Measurements from ENCODE around the gene TACC2.

The TACC2 gene

DNA sequence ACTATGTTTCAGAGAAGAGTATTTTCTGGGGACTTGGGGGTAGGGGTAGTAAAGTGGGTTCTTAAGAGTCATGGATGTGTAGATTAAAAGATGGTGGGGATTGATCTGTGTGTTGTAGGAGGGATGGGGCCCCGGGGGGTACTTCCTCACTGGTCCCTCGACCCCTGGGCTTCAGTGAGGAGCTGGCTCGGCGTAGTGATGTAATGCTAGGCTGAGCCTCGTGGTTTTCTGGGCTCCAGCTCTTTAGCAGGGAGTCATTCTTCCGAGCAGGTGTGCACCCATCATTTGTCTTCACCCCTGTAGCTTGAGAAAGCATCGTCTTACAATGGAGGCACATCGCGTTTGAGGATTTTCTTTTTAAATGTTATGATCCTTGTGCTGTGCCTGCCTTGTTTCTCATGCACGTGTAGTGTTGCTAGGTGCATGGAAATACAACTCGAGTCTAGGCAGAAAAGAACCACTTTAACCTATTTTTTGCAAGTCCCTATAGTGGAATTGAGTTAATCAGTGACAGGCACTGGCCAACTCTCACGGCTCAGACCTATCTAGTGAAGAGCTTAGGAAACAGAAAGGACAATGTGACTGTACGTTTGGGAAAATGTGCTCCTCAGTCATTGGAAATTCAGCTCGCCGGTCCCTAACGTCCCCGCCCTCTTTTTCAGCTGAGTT is 176.0 kb downstream of the TACC2 start:
- no peak for DNase-seq (ENCODE audit: low read depth in 3 of 3, low spot score in 1 of 3)

- DNase-seq (ENCODE audit: low read depth in 3 of 3, low spot score in 1 of 3), result no peak
Measured at GRCh38 chr10:122165484-122166276, 176.7 kb downstream of the TACC2 start.

GRCh38 chr10:122168101-122168500 is 179.1 kb downstream of the TACC2 start:
- DNase-seq (ENCODE audit: low read depth in 3 of 3, low spot score in 1 of 3), result no peak

DNA sequence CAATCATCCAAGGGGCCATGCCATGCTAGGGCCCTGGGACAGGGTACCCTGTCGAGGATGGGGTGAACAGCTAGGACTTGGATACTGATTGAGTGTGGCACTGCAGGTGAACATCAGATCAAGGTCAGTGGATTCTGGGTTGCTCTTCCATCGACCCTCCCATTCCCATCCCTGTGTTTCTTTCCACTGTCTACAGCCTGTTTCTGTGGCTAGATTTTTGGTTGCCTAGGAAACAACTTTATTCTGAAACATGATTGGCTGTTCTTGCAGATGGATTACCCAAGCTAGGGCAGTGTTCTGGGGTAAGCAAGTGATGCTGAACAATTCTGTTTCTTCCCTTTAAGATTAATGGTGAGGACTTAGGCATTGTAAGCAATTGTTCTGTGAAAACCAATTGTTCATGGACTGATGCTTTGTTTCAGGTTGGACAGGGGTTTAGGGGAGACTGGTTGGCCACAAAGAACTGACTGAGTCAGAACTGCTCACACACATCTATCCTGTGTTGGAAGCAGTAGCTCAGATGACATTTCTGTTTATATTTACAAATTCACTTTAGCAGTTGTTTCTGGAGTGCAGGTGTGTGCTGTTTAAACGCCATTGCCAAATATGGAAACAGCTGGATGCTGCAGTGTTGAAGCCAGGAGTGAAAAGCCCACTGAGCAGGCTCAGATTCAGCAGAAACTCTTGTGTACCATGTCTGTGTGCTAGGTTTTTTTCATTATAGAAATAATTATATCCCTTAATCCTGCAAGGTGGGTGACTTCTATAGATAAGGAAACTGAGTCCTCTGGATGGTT is 179.8 kb downstream of the TACC2 start:
- no peak for DNase-seq (ENCODE audit: low read depth in 3 of 3, low spot score in 1 of 3)

GRCh38 chr10:122170802-122171201 is 181.8 kb downstream of the TACC2 start:
- DNase-seq (ENCODE audit: low read depth in 3 of 3, low spot score in 1 of 3), result no peak

GRCh38 chr10:122171302-122172075 is 182.5 kb downstream of the TACC2 start:
- no peak for DNase-seq (ENCODE audit: low read depth in 3 of 3, low spot score in 1 of 3)

DNA sequence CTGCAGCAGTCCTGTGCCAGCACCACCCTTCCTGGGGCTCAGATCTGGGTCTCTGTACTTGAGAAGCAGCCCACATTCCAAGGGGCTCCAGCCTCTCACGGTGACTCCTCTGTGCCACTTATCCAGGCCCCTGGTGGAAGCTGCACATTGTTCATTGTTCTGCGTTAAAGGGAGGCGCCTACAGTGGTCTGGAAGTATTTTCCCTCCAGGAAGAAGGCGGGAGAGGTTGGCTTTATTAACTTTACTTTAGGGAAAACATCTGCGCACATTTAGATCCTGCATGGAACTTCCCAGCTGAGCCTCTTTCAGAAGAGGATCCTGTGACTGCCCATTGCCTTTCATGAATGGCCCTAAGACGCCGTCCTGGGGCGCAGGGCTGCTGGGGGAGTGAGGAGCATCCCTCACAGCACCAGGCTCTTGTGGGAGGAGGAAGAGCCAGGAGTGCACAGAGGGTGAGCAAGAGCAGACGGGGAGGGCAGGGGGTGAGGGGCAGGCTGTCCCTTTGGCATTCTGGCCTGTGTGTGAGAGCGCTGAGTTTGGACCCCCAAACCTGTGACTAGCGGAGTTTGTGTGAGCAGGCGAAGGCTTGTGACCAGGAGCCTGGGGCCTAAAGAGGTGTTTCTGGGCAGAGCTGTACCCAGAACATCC is 183.5 kb downstream of the TACC2 start:
- DNase-seq (ENCODE audit: low read depth in 3 of 3, low spot score in 1 of 3), result no peak

DNA sequence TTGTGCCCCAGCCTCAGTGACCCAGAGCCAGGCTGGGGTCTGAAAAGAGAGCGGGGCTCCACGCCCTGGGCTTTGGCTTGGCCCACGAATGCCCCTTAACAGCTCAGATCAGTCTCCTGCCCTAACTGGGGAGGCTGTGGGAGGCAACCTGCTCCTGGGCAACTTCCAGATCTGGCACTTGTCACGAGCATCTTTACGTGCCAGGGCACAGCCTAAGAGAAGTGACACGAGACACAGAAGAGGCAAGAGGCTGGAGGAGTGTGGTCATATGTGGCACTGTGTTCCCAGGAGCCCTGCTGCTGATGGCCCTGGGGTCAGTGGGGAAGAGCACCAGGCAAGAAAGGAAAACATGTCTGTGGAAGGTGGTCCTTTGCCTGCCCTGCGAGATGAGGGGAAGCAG is 184.4 kb downstream of the TACC2 start:
- no peak for DNase-seq (ENCODE audit: low read depth in 3 of 3, low spot score in 1 of 3)

DNA sequence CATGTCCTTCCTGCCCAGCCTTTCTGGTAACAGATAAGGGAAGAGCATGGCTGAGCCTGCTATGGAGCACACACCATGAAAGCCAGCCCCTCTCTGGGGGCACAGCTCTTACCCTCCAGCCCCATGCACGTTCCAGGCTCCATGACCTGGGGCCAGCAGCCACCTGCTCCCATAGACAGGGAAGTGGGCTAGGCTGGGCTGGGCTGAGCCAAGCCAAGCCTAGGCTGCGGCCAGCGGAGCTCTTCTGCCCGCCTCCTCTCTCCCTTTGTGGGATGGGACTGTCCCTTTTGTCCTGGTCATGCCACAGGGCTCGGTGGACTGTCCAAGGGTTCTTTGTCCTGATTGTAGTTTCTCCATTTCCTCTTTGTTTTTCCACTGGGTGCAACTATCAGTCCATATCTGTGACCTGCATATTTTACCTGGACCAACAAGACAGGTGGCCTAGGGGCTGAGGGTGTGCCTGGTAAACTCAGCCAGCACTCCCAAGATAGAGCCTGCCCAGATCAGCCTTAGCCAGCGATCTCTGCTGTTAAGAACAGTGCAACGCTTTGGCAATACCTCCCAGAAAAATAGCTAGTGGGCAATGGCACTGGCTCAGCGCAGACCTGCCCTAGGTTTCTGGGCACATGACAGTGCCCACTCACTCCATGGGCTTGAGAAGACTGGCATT is 184.9 kb downstream of the TACC2 start:
- no peak for DNase-seq (ENCODE audit: low read depth in 3 of 3, low spot score in 1 of 3)

GRCh38 chr10:122176232-122177213 is 187.6 kb downstream of the TACC2 start:
- DNase-seq (ENCODE audit: low read depth in 3 of 3, low spot score in 1 of 3), result no peak

- DNase-seq (ENCODE audit: low read depth in 3 of 3, low spot score in 1 of 3), result no peak
Measured at GRCh38 chr10:122178655-122179054, 189.7 kb downstream of the TACC2 start.

DNA sequence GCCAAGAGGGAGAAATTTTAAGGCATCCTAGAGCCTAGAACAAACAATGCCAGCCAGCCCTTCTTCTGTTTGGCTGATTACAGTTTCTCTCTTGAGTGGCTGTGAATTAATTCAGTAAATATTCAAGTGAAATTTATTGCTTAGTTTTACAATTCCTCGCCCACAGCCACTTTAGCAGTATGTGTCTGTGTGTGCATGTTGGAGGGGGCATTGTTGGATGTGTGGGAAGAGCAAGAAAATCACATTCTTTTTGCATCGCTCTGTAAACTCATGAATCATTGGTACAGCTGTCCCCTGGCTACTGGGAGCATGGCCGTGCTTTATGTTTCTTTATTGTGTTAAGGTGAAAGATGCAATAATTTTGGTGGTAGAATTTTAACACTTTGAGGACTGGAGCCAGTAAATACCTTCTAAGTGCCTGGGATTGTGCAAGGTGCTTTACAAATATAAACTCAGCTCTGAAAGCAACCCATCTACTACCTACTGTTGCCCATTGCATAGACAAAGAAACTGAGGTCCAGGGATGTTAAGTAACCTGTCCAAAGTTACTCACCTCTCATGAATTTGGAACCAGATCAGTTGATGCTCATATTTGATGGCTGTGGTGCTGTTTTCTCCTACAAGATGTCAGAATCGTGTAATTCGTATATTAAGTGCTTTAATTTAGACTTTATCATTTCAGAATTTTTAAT is 192.2 kb downstream of the TACC2 start:
- DNase-seq (ENCODE audit: low read depth in 3 of 3, low spot score in 1 of 3), result no peak

- no peak for DNase-seq (ENCODE audit: low read depth in 3 of 3, low spot score in 1 of 3)
Measured at GRCh38 chr10:122181876-122182275, 192.9 kb downstream of the TACC2 start.

GRCh38 chr10:122182308-122182707 is 193.3 kb downstream of the TACC2 start:
- no peak for DNase-seq (ENCODE audit: low read depth in 3 of 3, low spot score in 1 of 3)

- no peak for DNase-seq (ENCODE audit: low read depth in 3 of 3, low spot score in 1 of 3)
Measured at GRCh38 chr10:122184254-122184653, 195.3 kb downstream of the TACC2 start.

- no peak for DNase-seq (ENCODE audit: low read depth in 3 of 3, low spot score in 1 of 3)
Measured at GRCh38 chr10:122185643-122186042, 196.7 kb downstream of the TACC2 start.

GRCh38 chr10:122186816-122187810 is 198.2 kb downstream of the TACC2 start:
- no peak for DNase-seq (ENCODE audit: low read depth in 3 of 3, low spot score in 1 of 3)

Data from stimulated activated CD4-positive, alpha-beta T cell treated with anti-CD3 and anti-CD28 coated beads, TNF-alpha, amount 100 ng/mL, for 1 hour (primary cell).